Astrocyte (in vitro differentiated cells and primary cell): Measurements from ENCODE around the gene THTPA. TPM values are rescaled to one million over a fixed set of nuclear protein-coding genes. Genes with fewer than 3 reads are reported as not detected.

Experiments
- DNase-seq: peaks from one replicate; pipeline ENCODE4 v3.0.0-alpha.2; 2010; ENCODE audit warnings: low read depth
- FAIRE-seq: peaks from 2 replicates; lab custom pipeline; 2011; peaks lifted over from hg19 to GRCh38; lab: Jason Lieb, UNC
- H2AFZ ChIP-seq: 2 replicates; pipeline ENCODE4 v1.6.0; 2012; ENCODE audit warnings: low read depth, low read length, inconsistent platforms
- H3K27ac ChIP-seq: 2 replicates; pipeline ENCODE4 v1.5.1; 2011; ENCODE audit warnings: low read depth, low read length, inconsistent platforms
- H3K27me3 ChIP-seq: 2 replicates; pipeline ENCODE4 v1.6.0; 2011; ENCODE audit warnings: low read length, inconsistent platforms; ENCODE audit not compliant: insufficient read depth
- H3K36me3 ChIP-seq: 2 replicates; pipeline ENCODE4 v1.5.1; 2011; ENCODE audit warnings: low read length, inconsistent platforms; ENCODE audit not compliant: insufficient read depth
- H3K4me1 ChIP-seq: 2 replicates; pipeline ENCODE4 v1.5.1; 2011; ENCODE audit warnings: low read length, inconsistent platforms; ENCODE audit not compliant: insufficient read depth
- H3K4me2 ChIP-seq: 2 replicates; pipeline ENCODE4 v1.6.0; 2012; ENCODE audit warnings: low read length, inconsistent platforms
- H3K4me3 ChIP-seq: 2 replicates; pipeline ENCODE4 v1.5.1; 2011; ENCODE audit warnings: low read depth, mild to moderate bottlenecking, low read length, inconsistent platforms; ENCODE audit not compliant: insufficient read depth
- H3K79me2 ChIP-seq: 2 replicates; pipeline ENCODE4 v1.6.0; 2012; ENCODE audit warnings: mild to moderate bottlenecking, low read length, inconsistent platforms; ENCODE audit not compliant: insufficient read depth
- H3K9ac ChIP-seq: 2 replicates; pipeline ENCODE4 v1.6.0; 2012; ENCODE audit warnings: mild to moderate bottlenecking, low read length, inconsistent platforms
- H3K9me3 ChIP-seq: 2 replicates; pipeline ENCODE4 v1.5.1; 2012; ENCODE audit warnings: low read depth, mild to moderate bottlenecking, low read length, inconsistent platforms; ENCODE audit not compliant: insufficient read depth
- H4K20me1 ChIP-seq: 2 replicates; pipeline ENCODE4 v1.6.0; 2012; ENCODE audit warnings: low read length, inconsistent platforms; ENCODE audit not compliant: insufficient read depth
- H3K27ac Mint-ChIP-seq: one replicate; pipeline ENCODE4 v1.8.0; 2021; ENCODE audit warnings: mild to moderate bottlenecking, mixed read lengths; ENCODE audit not compliant: unreplicated experiment
- H3K27me3 Mint-ChIP-seq: one replicate; pipeline ENCODE4 v1.8.0; 2021; ENCODE audit warnings: low read depth, mixed read lengths; ENCODE audit not compliant: unreplicated experiment
- H3K36me3 Mint-ChIP-seq: one replicate; pipeline ENCODE4 v1.8.0; 2021; ENCODE audit warnings: low read depth, mixed read lengths; ENCODE audit not compliant: unreplicated experiment
- H3K4me1 Mint-ChIP-seq: one replicate; pipeline ENCODE4 v1.8.0; 2021; ENCODE audit warnings: low read depth, mixed read lengths; ENCODE audit not compliant: unreplicated experiment
- H3K4me3 Mint-ChIP-seq: one replicate; pipeline ENCODE4 v1.8.0; 2021; ENCODE audit warnings: mild to moderate bottlenecking, moderate library complexity, mixed read lengths; ENCODE audit not compliant: unreplicated experiment
- H3K9me3 Mint-ChIP-seq: one replicate; pipeline ENCODE4 v1.8.0; 2021; ENCODE audit warnings: mild to moderate bottlenecking, mixed read lengths; ENCODE audit not compliant: unreplicated experiment
- EZH2 ChIP-seq: IDR thresholded peaks from 2 replicates; pipeline ENCODE4 v1.6.1; 2012; ENCODE audit warnings: mild to moderate bottlenecking, low read length, inconsistent platforms; ENCODE audit not compliant: insufficient read depth
- total RNA-seq: library from RNA; stranded (reverse); gene quantifications from 2 replicates; pipeline ENCODE4 v1.2.1, GENCODE V29; 2021
- TF ChIP-seq, protein P1 (sequence below): IDR thresholded peaks from 2 replicates; pipeline ENCODE4 v1.5.1; 2011; ENCODE audit warnings: low read depth, mild to moderate bottlenecking, inconsistent platforms, low read length, moderate library complexity; ENCODE audit not compliant: insufficient read depth

THTPA gene
- total RNA-seq, 1 donor from 2014 or later, result 8.1 TPM

DNA sequence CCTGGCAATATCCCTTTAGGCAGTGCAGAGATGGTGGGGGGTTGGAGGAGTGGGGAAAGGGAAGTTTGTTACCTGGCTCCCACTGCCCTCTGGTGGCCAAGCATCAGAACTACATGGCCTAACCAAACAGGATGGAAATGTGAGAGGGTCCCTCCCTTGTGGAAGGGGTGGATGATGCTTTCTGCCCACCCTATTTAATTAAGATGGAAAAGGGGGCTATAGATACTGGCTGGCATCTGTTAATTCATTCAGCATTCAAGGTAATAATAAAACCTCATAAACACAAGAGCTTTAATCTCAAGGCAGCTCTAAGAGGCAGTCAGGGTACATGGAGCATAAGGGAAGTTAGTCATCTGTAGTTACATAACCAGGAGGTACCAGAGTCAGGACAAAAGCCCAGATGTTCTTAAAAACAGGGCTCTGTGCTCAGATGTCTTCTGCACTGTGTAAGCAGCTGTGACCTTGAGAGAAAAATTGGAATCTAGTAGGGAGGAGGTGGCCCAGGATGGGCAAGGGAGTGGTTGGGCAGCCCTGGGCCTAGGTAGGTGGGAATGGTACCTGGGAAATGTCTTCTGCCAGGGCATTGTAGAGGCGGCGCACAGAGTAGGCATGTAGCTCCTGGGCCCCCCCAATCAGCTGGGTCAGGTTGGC lies 6.9 kb downstream of the THTPA start:
- TF ChIP-seq, protein P1, sequence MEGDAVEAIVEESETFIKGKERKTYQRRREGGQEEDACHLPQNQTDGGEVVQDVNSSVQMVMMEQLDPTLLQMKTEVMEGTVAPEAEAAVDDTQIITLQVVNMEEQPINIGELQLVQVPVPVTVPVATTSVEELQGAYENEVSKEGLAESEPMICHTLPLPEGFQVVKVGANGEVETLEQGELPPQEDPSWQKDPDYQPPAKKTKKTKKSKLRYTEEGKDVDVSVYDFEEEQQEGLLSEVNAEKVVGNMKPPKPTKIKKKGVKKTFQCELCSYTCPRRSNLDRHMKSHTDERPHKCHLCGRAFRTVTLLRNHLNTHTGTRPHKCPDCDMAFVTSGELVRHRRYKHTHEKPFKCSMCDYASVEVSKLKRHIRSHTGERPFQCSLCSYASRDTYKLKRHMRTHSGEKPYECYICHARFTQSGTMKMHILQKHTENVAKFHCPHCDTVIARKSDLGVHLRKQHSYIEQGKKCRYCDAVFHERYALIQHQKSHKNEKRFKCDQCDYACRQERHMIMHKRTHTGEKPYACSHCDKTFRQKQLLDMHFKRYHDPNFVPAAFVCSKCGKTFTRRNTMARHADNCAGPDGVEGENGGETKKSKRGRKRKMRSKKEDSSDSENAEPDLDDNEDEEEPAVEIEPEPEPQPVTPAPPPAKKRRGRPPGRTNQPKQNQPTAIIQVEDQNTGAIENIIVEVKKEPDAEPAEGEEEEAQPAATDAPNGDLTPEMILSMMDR, result peak; percentile 91
- TF ChIP-seq EZH2, result no peak
- H3K9ac ChIP-seq, result no peak overlapping the region
- no peaks in the 10 kb centered on the region for H3K9me3 Mint-ChIP-seq
- H4K20me1 ChIP-seq, result peaks cover 3% of the 10 kb centered on the region
- H2AFZ ChIP-seq, result no peak overlapping the region
- H3K4me1 Mint-ChIP-seq, result peaks cover 16% of the 10 kb centered on the region
- no peak overlapping the region for H3K27ac ChIP-seq
- H3K4me3 Mint-ChIP-seq, result peak overlapping the region; percentile 54
- peaks cover 9% of the 10 kb centered on the region for H3K4me1 ChIP-seq
- H3K9me3 ChIP-seq, result no peaks in the 10 kb centered on the region
- no peak overlapping the region for H3K4me3 ChIP-seq
- H3K27me3 ChIP-seq, result no peaks in the 10 kb centered on the region
- H3K27me3 Mint-ChIP-seq, result no peaks in the 10 kb centered on the region
- H3K36me3 ChIP-seq, result peaks cover 3% of the 10 kb centered on the region
- no peak for FAIRE-seq
- H3K4me2 ChIP-seq, result no peak overlapping the region
- H3K27ac Mint-ChIP-seq, result peak overlapping the region; percentile 51
- peaks cover 3% of the 10 kb centered on the region for H3K79me2 ChIP-seq
- DNase-seq, result no peak
- peaks cover 7% of the 10 kb centered on the region for H3K36me3 Mint-ChIP-seq

DNA sequence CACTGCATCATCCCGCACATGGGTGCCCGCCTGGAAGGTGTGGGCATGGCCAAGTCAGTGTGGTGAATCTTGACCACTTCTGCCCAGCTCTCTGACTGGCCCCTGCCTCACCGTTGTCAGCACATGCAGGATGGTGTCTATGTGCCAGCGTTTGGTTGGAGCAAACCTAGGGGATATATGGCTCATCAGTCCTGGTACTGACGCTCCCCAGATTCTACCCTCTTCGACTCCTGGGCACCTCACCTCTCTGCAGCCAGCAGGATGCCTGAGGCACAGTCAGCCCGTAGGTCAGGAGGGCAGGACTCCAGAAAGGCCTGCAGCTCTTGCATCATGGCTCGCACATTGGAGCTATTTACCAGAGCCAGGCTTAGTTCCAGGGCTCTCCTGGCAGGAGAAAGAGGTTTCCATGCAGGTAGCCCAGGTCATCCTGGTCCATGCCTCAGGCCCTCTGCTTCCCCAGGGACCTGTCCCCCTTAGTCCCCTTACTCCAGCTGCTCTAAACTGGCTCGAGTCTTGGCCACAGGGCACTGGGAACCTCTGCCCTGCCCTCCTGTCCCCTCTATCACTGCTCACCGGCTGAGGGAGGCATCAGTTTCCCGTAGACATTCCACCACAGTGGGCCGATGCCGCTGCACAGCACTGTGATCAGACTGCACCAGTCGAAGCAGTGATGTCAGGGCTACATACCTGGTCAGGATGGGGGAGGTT lies 7.6 kb downstream of the THTPA start:
- H3K79me2 ChIP-seq, result no peaks in the 10 kb centered on the region
- H3K9me3 Mint-ChIP-seq, result no peaks in the 10 kb centered on the region
- H3K9ac ChIP-seq, result no peak overlapping the region
- H3K27me3 Mint-ChIP-seq, result no peaks in the 10 kb centered on the region
- no peak overlapping the region for H2AFZ ChIP-seq
- H3K4me3 ChIP-seq, result no peak overlapping the region
- no peaks in the 10 kb centered on the region for H3K27me3 ChIP-seq
- H3K4me2 ChIP-seq, result no peak overlapping the region
- no peak overlapping the region for H3K27ac ChIP-seq
- H3K27ac Mint-ChIP-seq, result no peak overlapping the region
- no peak overlapping the region for H3K4me3 Mint-ChIP-seq
- no peaks in the 10 kb centered on the region for H3K9me3 ChIP-seq
- peaks cover 9% of the 10 kb centered on the region for H3K4me1 ChIP-seq
- H3K36me3 ChIP-seq, result peaks cover 3% of the 10 kb centered on the region
- no peak for TF ChIP-seq EZH2
- TF ChIP-seq, protein P1, result no peak
- FAIRE-seq, result no peak
- H3K4me1 Mint-ChIP-seq, result peaks cover 23% of the 10 kb centered on the region
- peaks cover 3% of the 10 kb centered on the region for H4K20me1 ChIP-seq
- H3K36me3 Mint-ChIP-seq, result peaks cover 7% of the 10 kb centered on the region
- DNase-seq, result no peak
